Measurements from ENCODE around the gene BIRC7. TPM values are rescaled to one million over a fixed set of nuclear protein-coding genes. Genes with fewer than 3 reads are reported as not detected.

BIRC7 gene
- total RNA-seq, 1 experiment from 2014 or later, result 0.17 TPM

DNA sequence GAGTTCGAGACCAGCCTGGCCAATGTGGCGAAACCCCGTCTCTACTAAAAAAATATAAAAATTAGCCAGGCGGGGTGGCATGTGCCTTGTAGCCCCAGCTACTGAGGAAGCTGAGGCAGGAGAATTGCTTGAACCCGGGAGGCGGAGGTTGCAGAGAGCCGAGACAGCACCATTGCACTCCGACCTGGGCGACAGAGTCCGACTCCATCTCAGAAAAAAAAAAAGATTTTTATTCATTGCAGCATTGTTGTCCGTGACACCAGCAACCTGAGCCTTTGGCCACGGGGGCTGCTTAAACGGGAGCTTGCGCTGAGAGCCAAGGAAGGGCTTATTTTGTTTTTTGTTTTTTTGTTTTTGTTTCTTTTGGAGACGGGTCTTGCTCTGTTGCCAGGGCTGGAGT, 44.2 kb downstream of the BIRC7 start (continued):
- TF ChIP-seq, protein P1, sequence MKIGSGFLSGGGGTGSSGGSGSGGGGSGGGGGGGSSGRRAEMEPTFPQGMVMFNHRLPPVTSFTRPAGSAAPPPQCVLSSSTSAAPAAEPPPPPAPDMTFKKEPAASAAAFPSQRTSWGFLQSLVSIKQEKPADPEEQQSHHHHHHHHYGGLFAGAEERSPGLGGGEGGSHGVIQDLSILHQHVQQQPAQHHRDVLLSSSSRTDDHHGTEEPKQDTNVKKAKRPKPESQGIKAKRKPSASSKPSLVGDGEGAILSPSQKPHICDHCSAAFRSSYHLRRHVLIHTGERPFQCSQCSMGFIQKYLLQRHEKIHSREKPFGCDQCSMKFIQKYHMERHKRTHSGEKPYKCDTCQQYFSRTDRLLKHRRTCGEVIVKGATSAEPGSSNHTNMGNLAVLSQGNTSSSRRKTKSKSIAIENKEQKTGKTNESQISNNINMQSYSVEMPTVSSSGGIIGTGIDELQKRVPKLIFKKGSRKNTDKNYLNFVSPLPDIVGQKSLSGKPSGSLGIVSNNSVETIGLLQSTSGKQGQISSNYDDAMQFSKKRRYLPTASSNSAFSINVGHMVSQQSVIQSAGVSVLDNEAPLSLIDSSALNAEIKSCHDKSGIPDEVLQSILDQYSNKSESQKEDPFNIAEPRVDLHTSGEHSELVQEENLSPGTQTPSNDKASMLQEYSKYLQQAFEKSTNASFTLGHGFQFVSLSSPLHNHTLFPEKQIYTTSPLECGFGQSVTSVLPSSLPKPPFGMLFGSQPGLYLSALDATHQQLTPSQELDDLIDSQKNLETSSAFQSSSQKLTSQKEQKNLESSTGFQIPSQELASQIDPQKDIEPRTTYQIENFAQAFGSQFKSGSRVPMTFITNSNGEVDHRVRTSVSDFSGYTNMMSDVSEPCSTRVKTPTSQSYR (CRISPR knock-in tag; IDR thresholded peaks at IDR 0.05), result no peak

DNA sequence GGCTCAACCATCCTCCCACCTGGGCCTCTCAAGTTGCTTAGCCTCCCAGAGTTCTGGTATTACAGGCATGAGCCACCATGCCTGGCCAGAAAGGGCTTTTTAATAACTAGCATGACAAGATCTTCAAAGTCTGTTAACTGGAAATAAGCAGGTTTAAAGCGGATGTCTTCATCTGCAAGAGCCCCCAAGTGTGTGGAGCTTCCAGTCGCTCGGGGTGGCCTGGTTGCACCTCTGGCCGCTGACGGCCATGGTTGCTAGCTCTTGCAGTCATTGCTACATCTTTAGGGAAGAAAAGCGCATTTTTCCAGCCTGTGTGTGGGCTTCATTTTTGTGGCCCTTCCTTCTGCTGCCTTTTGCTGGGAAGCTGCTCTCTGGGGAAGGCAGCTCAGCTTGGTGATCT, 44.7 kb downstream of the BIRC7 start:
- Mint-ChIP-seq H3K4me3 (no peak overlapping the region), H3K27me3 (ENCODE audit: low read depth) (no peaks in the 10 kb centered on the region), H3K36me3 (peaks cover 27% of the 10 kb centered on the region), H3K9me3 (no peaks in the 10 kb centered on the region), H3K4me1 (no peaks in the 10 kb centered on the region), H3K27ac (peak overlapping the region; percentile 39; the same call in 1 of the 2 replicates)
- TF ChIP-seq CBFB (CRISPR knock-in tag; IDR thresholded peaks at IDR 0.05; ENCODE audit: low read depth) (no peak), NFE2L1 (CRISPR knock-in tag; IDR thresholded peaks at IDR 0.05) (no peak), ZNF396 (CRISPR knock-in tag; IDR thresholded peaks at IDR 0.05; ENCODE audit: borderline replicate concordance) (no peak)
- TF ChIP-seq, protein P2, sequence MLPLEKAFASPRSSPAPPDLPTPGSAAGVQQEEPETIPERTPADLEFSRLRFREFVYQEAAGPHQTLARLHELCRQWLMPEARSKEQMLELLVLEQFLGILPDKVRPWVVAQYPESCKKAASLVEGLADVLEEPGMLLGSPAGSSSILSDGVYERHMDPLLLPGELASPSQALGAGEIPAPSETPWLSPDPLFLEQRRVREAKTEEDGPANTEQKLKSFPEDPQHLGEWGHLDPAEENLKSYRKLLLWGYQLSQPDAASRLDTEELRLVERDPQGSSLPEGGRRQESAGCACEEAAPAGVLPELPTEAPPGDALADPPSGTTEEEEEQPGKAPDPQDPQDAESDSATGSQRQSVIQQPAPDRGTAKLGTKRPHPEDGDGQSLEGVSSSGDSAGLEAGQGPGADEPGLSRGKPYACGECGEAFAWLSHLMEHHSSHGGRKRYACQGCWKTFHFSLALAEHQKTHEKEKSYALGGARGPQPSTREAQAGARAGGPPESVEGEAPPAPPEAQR (CRISPR knock-in tag; IDR thresholded peaks at IDR 0.05), result no peak
- TF ChIP-seq, protein P3, sequence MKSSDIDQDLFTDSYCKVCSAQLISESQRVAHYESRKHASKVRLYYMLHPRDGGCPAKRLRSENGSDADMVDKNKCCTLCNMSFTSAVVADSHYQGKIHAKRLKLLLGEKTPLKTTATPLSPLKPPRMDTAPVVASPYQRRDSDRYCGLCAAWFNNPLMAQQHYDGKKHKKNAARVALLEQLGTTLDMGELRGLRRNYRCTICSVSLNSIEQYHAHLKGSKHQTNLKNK (CRISPR knock-in tag; IDR thresholded peaks at IDR 0.05), result no peak
- TF ChIP-seq, protein P4, sequence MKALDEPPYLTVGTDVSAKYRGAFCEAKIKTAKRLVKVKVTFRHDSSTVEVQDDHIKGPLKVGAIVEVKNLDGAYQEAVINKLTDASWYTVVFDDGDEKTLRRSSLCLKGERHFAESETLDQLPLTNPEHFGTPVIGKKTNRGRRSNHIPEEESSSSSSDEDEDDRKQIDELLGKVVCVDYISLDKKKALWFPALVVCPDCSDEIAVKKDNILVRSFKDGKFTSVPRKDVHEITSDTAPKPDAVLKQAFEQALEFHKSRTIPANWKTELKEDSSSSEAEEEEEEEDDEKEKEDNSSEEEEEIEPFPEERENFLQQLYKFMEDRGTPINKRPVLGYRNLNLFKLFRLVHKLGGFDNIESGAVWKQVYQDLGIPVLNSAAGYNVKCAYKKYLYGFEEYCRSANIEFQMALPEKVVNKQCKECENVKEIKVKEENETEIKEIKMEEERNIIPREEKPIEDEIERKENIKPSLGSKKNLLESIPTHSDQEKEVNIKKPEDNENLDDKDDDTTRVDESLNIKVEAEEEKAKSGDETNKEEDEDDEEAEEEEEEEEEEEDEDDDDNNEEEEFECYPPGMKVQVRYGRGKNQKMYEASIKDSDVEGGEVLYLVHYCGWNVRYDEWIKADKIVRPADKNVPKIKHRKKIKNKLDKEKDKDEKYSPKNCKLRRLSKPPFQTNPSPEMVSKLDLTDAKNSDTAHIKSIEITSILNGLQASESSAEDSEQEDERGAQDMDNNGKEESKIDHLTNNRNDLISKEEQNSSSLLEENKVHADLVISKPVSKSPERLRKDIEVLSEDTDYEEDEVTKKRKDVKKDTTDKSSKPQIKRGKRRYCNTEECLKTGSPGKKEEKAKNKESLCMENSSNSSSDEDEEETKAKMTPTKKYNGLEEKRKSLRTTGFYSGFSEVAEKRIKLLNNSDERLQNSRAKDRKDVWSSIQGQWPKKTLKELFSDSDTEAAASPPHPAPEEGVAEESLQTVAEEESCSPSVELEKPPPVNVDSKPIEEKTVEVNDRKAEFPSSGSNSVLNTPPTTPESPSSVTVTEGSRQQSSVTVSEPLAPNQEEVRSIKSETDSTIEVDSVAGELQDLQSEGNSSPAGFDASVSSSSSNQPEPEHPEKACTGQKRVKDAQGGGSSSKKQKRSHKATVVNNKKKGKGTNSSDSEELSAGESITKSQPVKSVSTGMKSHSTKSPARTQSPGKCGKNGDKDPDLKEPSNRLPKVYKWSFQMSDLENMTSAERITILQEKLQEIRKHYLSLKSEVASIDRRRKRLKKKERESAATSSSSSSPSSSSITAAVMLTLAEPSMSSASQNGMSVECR (CRISPR knock-in tag; IDR thresholded peaks at IDR 0.05; ENCODE audit: borderline replicate concordance), result no peak
- ChIA-PET CTCF (interaction anchor here (0.7 to 4.7 kb wide), 14 partner anchors 9 to 101 kb away, joined by 3 to 66 read pairs (median 4); partner anchors contain the start of gene BIRC7), POLR2A (no interaction called here)
- DNase-seq (ENCODE audit: low spot score) (no peak), ATAC-seq (no peak)

DNA sequence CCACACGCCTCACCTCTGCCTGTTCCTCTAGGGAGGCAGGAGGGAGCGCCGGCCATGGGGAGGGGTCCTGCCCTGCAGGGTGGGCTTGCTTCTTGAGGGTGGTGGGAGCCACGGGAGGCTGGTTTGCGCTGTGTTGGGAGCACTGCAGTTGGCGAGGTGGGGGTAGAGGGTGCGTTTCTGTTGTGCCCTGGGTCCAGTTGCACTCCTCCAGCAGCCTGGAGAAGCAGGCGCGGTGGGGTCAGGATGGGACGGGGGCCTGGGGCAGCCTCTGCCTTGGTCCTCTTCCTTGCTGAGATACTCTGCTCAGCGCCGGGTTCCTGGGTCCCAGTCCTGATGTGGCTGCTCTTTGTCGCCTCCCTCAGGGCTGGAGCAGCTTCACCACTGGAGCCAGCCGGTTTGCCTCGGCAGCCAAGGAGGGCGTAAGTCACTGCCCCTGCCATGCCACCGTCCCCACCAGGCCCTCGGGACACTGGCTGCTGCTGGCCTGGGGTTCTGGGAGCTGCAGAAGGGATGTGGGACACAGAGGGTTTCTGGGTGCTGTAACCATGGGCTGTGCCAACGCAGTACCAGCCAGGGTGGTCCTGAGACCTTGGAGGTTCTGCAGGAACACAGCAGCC, 45.3 kb downstream of the BIRC7 start:
- POLR2A ChIA-PET, result no interaction called here
- CTCF ChIA-PET, result interaction anchor here (0.6 to 4.7 kb wide), 22 partner anchors 8 to 756 kb away, joined by 3 to 66 read pairs (median 4); partner anchors contain the start of genes ARFGAP1 and BIRC7
- Mint-ChIP-seq H3K27ac (no peak overlapping the region; the same call in 1 of the 2 replicates), H3K27me3 (ENCODE audit: low read depth) (no peaks in the 10 kb centered on the region), H3K36me3 (peaks cover 33% of the 10 kb centered on the region), H3K9me3 (no peaks in the 10 kb centered on the region), H3K4me3 (no peak overlapping the region), H3K4me1 (no peaks in the 10 kb centered on the region)
- TF ChIP-seq, protein P5, sequence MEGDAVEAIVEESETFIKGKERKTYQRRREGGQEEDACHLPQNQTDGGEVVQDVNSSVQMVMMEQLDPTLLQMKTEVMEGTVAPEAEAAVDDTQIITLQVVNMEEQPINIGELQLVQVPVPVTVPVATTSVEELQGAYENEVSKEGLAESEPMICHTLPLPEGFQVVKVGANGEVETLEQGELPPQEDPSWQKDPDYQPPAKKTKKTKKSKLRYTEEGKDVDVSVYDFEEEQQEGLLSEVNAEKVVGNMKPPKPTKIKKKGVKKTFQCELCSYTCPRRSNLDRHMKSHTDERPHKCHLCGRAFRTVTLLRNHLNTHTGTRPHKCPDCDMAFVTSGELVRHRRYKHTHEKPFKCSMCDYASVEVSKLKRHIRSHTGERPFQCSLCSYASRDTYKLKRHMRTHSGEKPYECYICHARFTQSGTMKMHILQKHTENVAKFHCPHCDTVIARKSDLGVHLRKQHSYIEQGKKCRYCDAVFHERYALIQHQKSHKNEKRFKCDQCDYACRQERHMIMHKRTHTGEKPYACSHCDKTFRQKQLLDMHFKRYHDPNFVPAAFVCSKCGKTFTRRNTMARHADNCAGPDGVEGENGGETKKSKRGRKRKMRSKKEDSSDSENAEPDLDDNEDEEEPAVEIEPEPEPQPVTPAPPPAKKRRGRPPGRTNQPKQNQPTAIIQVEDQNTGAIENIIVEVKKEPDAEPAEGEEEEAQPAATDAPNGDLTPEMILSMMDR (IDR thresholded peaks at IDR 0.05), result 0 out of 2 replicates have a peak, but pooled peaks have one; percentile 39
- TF ChIP-seq, protein P6, sequence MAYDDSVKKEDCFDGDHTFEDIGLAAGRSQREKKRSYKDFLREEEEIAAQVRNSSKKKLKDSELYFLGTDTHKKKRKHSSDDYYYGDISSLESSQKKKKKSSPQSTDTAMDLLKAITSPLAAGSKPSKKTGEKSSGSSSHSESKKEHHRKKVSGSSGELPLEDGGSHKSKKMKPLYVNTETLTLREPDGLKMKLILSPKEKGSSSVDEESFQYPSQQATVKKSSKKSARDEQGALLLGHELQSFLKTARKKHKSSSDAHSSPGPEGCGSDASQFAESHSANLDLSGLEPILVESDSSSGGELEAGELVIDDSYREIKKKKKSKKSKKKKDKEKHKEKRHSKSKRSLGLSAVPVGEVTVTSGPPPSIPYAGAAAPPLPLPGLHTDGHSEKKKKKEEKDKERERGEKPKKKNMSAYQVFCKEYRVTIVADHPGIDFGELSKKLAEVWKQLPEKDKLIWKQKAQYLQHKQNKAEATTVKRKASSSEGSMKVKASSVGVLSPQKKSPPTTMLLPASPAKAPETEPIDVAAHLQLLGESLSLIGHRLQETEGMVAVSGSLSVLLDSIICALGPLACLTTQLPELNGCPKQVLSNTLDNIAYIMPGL (CRISPR knock-in tag; IDR thresholded peaks at IDR 0.05), result no peak
- DNase-seq (ENCODE audit: low spot score) (peak; percentile 67), ATAC-seq (peak; percentile 91)

Data from WTC11 (cell line).